ENCODE results near the gene PJA1.

GRCh38 chrX:69195810-69196209 lies 30.6 kb upstream of the PJA1 start:
- TF ChIP-seq POLR2AphosphoS5 (IDR thresholded peaks at IDR 0.05; ENCODE audit: low read depth, low read length), result no peak
- TF ChIP-seq POLR2A (IDR thresholded peaks at IDR 0.05; ENCODE audit: low read depth, low read length), result no peak
